Smooth muscle cell (in vitro differentiated cells): ENCODE measurements around the gene ACP7. TPM values are rescaled to one million over a fixed set of nuclear protein-coding genes. Genes with fewer than 3 reads are reported as not detected.

ENCODE experiments used
- DNase-seq: peaks from one replicate; lab custom pipeline; 2025; ENCODE audit not compliant: unreplicated experiment; lab: John Stamatoyannopoulos, UW
- H2AFZ ChIP-seq: fragments of 200-600 bp; sonication (generic); 2 replicates; pipeline ENCODE4 v1.6.0; 2016; ENCODE audit warnings: antibody characterized with exemption, low read depth, mild to moderate bottlenecking
- H3F3A ChIP-seq: fragments of 200-600 bp; sonication (generic); 2 replicates; pipeline ENCODE4 v1.6.0; 2017; ENCODE audit warnings: antibody characterized with exemption, low read depth
- H3K27ac ChIP-seq: fragments of 200-600 bp; sonication (generic); 2 replicates; pipeline ENCODE4 v1.5.1; 2016; ENCODE audit warnings: low read depth, mild to moderate bottlenecking
- H3K27me3 ChIP-seq: fragments of 200-600 bp; sonication (generic); 2 replicates; pipeline ENCODE4 v1.6.1; 2016; ENCODE audit warnings: low read depth, mild to moderate bottlenecking
- H3K36me3 ChIP-seq: fragments of 200-600 bp; sonication (generic); 2 replicates; pipeline ENCODE4 v1.5.1; 2016; ENCODE audit warnings: low read depth
- H3K4me1 ChIP-seq: fragments of 200-600 bp; sonication (generic); 2 replicates; pipeline ENCODE4 v1.5.1; 2016; ENCODE audit warnings: low read depth
- H3K4me2 ChIP-seq: fragments of 200-600 bp; sonication (generic); 2 replicates; pipeline ENCODE4 v1.6.0; 2016; ENCODE audit warnings: mild to moderate bottlenecking
- H3K4me3 ChIP-seq: fragments of 200-600 bp; sonication (generic); 2 replicates; pipeline ENCODE4 v1.5.1; 2016; ENCODE audit warnings: mild to moderate bottlenecking
- H3K79me2 ChIP-seq: fragments of 200-600 bp; sonication (generic); 2 replicates; pipeline ENCODE4 v1.6.0; 2016; ENCODE audit warnings: low read depth, mild to moderate bottlenecking
- H3K9ac ChIP-seq: fragments of 200-600 bp; sonication (generic); 2 replicates; pipeline ENCODE4 v1.6.0; 2016; ENCODE audit warnings: low read depth
- H3K9me3 ChIP-seq: fragments of 200-600 bp; sonication (generic); replicated peaks from 2 replicates; pipeline ENCODE4 v1.5.1; 2016; ENCODE audit warnings: low read depth
- H4K20me1 ChIP-seq: fragments of 200-600 bp; sonication (generic); 2 replicates; pipeline ENCODE4 v1.6.0; 2016; ENCODE audit warnings: low read depth
- CTCF ChIP-seq: fragments of 200-600 bp; sonication (generic); IDR thresholded peaks from 2 replicates; pipeline ENCODE4 v1.5.1; 2017; ENCODE audit warnings: borderline replicate concordance, mild to moderate bottlenecking, antibody characterized with exemption; ENCODE audit not compliant: insufficient read depth, poor library complexity, severe bottlenecking
- whole genome bisulfite sequencing: methylation state at CpG from one replicate; pipeline ENCODE4 v1.1.7; 2016; ENCODE audit warnings: low lambda C conversion rate; 5-methylcytosine and 5-hydroxymethylcytosine counted together
- polyA plus RNA-seq: library from polyadenylated mRNA; unstranded; fragments of >200 nt; fragmentation: Nextera tagmentation; extraction: Ambion mirVana; gene quantifications from 2 replicates; pipeline ENCODE4 v1.2.1, GENCODE V29; 2016
- total RNA-seq: library from RNA; depleted of rRNA; stranded (reverse); fragments of >200 nt; gene quantifications from 2 replicates; pipeline ENCODE4 v1.2.3, GENCODE V29; 2014

ACP7 gene
- total and polyA plus RNA-seq, 2 experiments from 2014 or later: 2.2 TPM; not detected in 1

DNA sequence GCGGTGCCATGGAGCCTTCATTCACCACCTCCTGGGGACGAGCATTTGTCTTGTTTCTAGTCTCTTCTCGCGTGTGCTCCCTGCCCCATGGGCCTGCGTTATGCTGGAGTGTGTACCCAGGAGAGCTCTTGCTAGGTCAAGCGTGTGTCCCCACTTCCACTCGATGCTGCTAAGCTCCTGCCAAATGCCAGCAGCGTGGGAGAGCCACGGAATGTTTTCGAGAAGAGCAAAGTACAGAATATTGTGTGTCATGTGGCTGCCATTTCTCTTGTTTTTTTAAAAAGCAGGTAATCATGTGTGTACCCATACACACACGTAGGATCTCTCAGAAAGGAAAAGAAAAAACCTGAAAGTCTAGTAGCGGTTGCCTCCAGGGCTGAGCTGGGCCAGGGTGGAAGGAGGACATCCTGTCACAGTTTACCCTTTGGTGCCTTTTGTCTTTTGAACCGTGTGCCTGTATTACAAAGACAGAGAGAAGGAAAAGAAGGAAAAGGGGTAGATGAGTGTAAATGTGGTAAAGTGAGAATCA lies 70.0 kb downstream of the ACP7 start:
- H3K36me3 ChIP-seq: no peaks in the 10 kb centered on the region
- DNase-seq: no peak
- H3K4me3 ChIP-seq: no peak overlapping the region
- no peaks in the 10 kb centered on the region for H3K9me3 ChIP-seq
- H3K9ac ChIP-seq: no peak overlapping the region
- H3F3A ChIP-seq: no peaks in the 10 kb centered on the region
- TF ChIP-seq CTCF: no peak
- peaks cover 87% of the 10 kb centered on the region for H4K20me1 ChIP-seq
- peaks cover 59% of the 10 kb centered on the region for H3K79me2 ChIP-seq
- peak overlapping the region; percentile 47 for H3K27ac ChIP-seq
- peaks cover 16% of the 10 kb centered on the region for H3K4me1 ChIP-seq
- peak overlapping the region; percentile 26 for H3K4me2 ChIP-seq
- 80% methylated on average over 13 of the region's 13 CpGs for WGBS
- no peaks in the 10 kb centered on the region for H3K27me3 ChIP-seq
- H2AFZ ChIP-seq: no peak overlapping the region

GRCh38 chr19:39154629-39155100 lies 70.5 kb downstream of the ACP7 start:
- Histone ChIP-seq H3K4me1 (peaks cover 16% of the 10 kb centered on the region), H3K9ac (no peak overlapping the region)

DNA sequence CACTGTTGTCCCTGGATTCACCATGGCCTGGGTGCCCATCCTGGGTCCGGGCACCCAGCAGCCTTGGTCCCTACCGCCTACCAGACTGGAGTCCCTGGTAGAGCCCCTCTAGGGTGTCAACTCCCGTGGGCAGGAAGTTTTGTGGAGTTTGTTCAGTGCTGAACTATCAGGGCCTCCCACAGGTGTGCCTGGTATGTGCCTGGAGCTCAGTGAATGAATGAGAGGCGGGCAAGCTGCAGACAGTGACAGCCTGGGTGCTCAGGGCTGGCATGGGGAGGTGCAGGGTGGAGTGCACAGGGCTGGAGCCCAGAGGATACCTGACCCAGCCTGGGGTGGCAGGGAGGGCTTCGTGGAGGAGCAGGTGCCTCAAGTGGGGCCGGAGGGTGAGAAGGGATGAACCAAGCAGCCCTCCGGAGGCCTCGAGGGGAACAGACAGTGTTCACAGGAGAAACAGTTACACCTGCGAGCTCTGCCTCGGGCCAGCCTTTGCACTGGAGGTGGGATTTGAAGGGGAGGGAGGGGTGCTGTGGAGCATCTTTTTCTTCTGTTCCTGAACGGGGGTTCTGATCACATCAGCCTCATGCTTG lies 71.0 kb downstream of the ACP7 start:
- Histone ChIP-seq H3K9me3 (no peaks in the 10 kb centered on the region), H4K20me1 (peaks cover 87% of the 10 kb centered on the region), H3K4me1 (peaks cover 16% of the 10 kb centered on the region), H3K79me2 (peaks cover 53% of the 10 kb centered on the region), H2AFZ (no peak overlapping the region), H3K9ac (no peak overlapping the region), H3K4me2 (no peak overlapping the region), H3F3A (peaks cover 5% of the 10 kb centered on the region), H3K27me3 (no peaks in the 10 kb centered on the region), H3K27ac (peak overlapping the region; percentile 47), H3K36me3 (no peaks in the 10 kb centered on the region), H3K4me3 (no peak overlapping the region)
- no peak for TF ChIP-seq CTCF
- DNase-seq: no peak
- 85% methylated on average over 11 of the region's 11 CpGs for WGBS

More at GRCh38 chr19:39154629-39155100, 70.5 kb downstream of the ACP7 start:
- Histone ChIP-seq H2AFZ (no peak overlapping the region), H3K4me2 (no peak overlapping the region), H3F3A (no peaks in the 10 kb centered on the region), H3K79me2 (peaks cover 58% of the 10 kb centered on the region), H4K20me1 (peaks cover 87% of the 10 kb centered on the region), H3K27ac (peak overlapping the region; percentile 47), H3K9me3 (no peaks in the 10 kb centered on the region), H3K27me3 (no peaks in the 10 kb centered on the region), H3K36me3 (no peaks in the 10 kb centered on the region), H3K4me3 (no peak overlapping the region)
- 57% methylated on average over 11 of the region's 11 CpGs for WGBS
- DNase-seq: no peak
- no peak for TF ChIP-seq CTCF

GRCh38 chr19:39155741-39156140 lies 71.6 kb downstream of the ACP7 start:
- H3K27ac ChIP-seq: no peak overlapping the region
- WGBS: 96% methylated on average over 15 of the region's 15 CpGs
- peaks cover 47% of the 10 kb centered on the region for H3K79me2 ChIP-seq

More at GRCh38 chr19:39155741-39156140, 71.6 kb downstream of the ACP7 start:
- no peak overlapping the region for H3K9ac ChIP-seq
- H2AFZ ChIP-seq: no peak overlapping the region
- no peaks in the 10 kb centered on the region for H3K36me3 ChIP-seq
- H3K9me3 ChIP-seq: no peaks in the 10 kb centered on the region
- H3F3A ChIP-seq: peaks cover 7% of the 10 kb centered on the region
- H3K4me3 ChIP-seq: no peak overlapping the region
- peaks cover 88% of the 10 kb centered on the region for H4K20me1 ChIP-seq
- H3K4me1 ChIP-seq: peaks cover 16% of the 10 kb centered on the region
- H3K4me2 ChIP-seq: peak overlapping the region; percentile 79
- H3K27me3 ChIP-seq: no peaks in the 10 kb centered on the region
- no peak for DNase-seq
- no peak for TF ChIP-seq CTCF
